GM10248 (cell line): ENCODE measurements around the gene EIF4H.
A peak's percentile ranks its signal among the peaks of the same experiment; 100 is the strongest.
"Not testable (repeated sequence)": the region's sequence is repeated elsewhere in the genome, so short reads cannot be mapped to it uniquely, and the experiment has no call there.

ENCODE experiments used
- CTCF ChIA-PET: fragments of 300-600 bp; sonication (Branson Sonifier 250); formaldehyde crosslinking; extraction: SDS; loops from one replicate; lab custom pipeline; 2021; ENCODE audit warnings: antibody characterized with exemption; lab: Yijun Ruan, JAX
- POLR2A ChIA-PET: fragments of 350-650 bp; sonication (Branson Sonifier 250); formaldehyde crosslinking; extraction: SDS; loops from one replicate; lab custom pipeline; 2020; ENCODE audit warnings: antibody characterized with exemption; lab: Yijun Ruan, JAX
- DNase-seq: peaks from one replicate; pipeline ENCODE4 v3.0.0; 2012; ENCODE audit errors: extremely low spot score
- TF ChIP-seq, protein P1 (sequence below): IDR thresholded peaks from 2 replicates; pipeline ENCODE4 v1.5.1; 2012; ENCODE audit warnings: mild to moderate bottlenecking, low read depth; ENCODE audit errors: extremely low read depth, missing control alignments, control extremely low read depth

Gene EIF4H

DNA sequence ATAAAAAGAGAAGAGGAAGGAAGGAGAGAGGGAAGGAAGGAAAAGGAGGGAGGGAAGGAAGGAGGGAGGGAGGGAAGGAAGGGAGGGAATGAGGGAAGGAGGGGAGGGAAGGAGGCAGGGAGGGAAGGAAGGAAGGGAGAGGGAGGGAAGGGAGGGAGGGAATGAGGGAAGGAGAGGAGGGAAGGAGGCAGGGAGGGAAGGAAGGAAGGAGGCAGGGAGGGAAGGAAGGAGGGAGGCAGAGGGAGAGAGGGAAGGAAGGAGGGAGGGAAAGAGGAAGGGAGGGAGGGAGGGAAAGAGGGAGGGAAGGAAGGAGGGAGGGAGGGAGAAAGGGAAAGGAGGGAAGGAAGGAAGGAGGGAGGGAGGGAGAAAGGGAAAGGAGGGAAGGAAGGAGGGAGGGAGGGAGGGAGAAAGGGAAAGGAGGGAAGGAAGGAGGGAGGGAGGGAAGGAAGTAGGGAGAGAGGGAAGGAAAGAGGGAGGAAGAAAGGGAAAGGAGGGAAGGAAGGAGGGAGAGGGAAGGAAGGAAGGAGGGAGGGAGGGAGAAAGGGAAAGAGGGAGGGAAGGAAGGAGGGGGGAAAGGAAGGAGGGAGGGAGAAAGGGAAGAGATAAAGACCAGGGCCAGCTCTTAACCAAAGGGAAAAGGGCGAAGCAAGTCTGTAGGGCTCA, 29.9 kb downstream of the EIF4H start:
- POLR2A ChIA-PET, result interaction anchor here (0.7 kb wide), 1 partner anchor 11 kb away, joined by 3 read pairs; no protein-coding TSS in a partner anchor
- CTCF ChIA-PET, result interaction anchor here (0.7 to 9.5 kb wide), 7 partner anchors 10 to 222 kb away, joined by 3 to 197 read pairs (median 7); no protein-coding TSS in a partner anchor
- DNase-seq, result no peak
- TF ChIP-seq, protein P1, sequence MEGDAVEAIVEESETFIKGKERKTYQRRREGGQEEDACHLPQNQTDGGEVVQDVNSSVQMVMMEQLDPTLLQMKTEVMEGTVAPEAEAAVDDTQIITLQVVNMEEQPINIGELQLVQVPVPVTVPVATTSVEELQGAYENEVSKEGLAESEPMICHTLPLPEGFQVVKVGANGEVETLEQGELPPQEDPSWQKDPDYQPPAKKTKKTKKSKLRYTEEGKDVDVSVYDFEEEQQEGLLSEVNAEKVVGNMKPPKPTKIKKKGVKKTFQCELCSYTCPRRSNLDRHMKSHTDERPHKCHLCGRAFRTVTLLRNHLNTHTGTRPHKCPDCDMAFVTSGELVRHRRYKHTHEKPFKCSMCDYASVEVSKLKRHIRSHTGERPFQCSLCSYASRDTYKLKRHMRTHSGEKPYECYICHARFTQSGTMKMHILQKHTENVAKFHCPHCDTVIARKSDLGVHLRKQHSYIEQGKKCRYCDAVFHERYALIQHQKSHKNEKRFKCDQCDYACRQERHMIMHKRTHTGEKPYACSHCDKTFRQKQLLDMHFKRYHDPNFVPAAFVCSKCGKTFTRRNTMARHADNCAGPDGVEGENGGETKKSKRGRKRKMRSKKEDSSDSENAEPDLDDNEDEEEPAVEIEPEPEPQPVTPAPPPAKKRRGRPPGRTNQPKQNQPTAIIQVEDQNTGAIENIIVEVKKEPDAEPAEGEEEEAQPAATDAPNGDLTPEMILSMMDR, result no peak

DNA sequence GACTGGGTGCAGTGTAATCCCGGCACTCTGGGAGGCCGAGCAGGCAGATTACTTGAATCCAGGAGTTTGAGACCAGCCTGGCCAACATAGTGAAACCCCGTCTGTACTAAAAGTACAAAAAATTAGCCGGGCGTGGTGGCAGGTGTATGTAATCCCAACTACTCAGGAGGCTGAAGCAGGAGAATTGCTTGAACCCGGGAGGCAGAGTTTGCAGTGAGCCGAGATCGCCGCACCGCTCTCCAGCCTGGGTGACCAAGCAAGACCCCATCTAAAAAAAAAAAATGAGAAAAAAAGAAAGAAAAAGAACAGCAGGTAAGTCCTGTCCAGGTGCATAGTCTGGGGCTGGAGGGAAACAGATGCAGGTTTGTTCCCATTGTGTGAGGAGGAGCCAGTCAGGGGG, 31.9 kb downstream of the EIF4H start:
- ChIA-PET POLR2A (interaction anchor here (0.8 to 1.7 kb wide), 7 partner anchors 13 to 196 kb away, joined by 3 to 10 read pairs (median 4); no protein-coding TSS in a partner anchor), CTCF (interaction anchor here (0.6 to 9.5 kb wide), 62 partner anchors 9 to 381 kb away, joined by 3 to 197 read pairs (median 5); partner anchors contain the start of genes CLIP2, EIF4H and RFC2)
- not testable (repeated sequence) for DNase-seq

DNA sequence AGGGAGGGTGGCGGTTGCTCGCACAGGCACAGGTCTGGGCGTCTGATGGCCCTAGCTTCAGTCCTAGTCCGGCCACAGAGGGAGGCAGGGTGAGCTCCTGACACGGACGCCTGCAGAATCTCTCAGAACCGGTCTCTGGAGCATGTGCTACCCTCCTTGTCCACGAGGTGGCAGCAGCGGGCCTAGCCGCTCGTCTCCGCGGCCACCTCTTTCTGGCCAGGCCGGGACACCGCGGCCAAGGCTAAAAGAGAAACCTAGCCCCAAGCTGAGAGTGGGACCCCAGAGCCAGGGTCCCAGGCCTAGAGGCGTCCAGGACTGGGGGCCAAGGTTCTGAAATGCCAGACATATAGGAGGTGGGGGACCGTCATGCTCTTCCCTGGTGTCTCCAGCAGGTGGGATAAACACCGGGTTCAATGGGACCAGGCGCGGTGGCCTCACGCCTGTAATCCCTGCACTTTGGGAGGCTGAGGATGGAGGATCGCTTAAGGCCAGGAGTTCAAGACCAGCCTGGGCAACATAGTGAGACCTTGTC, 32.5 kb downstream of the EIF4H start:
- CTCF ChIA-PET, result interaction anchor here (0.6 to 9.5 kb wide), 64 partner anchors 9 to 381 kb away, joined by 3 to 197 read pairs (median 5); partner anchors contain the start of genes CLIP2, EIF4H and RFC2
- TF ChIP-seq, protein P1, result peak; percentile 96

DNA sequence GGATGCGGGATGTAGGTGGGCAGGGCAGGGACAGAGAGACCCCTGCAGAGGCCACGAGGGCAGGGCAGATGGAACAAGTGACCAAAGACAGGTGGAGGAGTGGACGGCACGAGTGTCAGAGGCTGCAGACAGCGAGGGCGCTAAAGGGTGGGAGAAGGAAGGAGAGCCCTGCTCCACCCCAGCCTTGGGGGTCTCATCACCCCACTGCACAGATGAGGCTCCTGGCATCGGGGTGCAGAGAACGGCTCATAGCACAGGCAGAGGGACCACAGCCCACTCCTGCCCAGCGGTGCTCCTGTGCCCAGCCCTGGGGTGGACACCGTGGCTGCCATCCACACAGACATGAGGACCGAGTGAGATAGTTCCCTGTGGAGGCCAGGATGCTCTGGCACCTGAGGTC, 33.4 kb downstream of the EIF4H start:
- CTCF ChIA-PET, result interaction anchor here (0.8 to 9.5 kb wide), 23 partner anchors 8 to 206 kb away, joined by 3 to 197 read pairs (median 12); partner anchors contain the start of genes EIF4H and RFC2
- POLR2A ChIA-PET, result interaction anchor here (0.6 to 1.7 kb wide), 3 partner anchors 81 to 357 kb away, joined by 3 to 4 read pairs (median 4); no protein-coding TSS in a partner anchor
- TF ChIP-seq, protein P1, result no peak
- no peak for DNase-seq

More for the DNA sequence above, 32.5 kb downstream of the EIF4H start:
- POLR2A ChIA-PET, result interaction anchor here (0.5 to 1.7 kb wide), 7 partner anchors 14 to 195 kb away, joined by 3 to 4 read pairs (median 4); no protein-coding TSS in a partner anchor
- DNase-seq, result peak; percentile 87

DNA sequence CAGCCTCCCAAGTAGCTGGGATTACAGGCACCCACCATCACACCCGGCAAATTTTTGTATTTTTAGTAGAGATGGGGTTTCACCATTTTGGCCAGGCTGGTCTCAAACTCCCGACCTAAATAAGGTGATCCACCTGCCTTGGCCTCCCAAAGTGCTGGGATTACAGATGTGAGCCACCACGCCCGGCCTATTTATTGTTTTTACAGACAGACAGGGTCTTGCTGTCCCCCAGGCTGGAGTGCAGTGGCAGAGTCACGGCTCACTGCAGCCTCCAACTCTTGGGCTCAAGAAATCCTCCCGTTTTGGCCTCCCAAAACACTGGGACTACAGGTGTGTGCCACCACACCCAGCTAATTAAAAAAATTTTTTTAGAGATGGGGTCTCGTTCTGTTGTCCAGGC, 34.1 kb downstream of the EIF4H start:
- DNase-seq, POLR2A ChIA-PET: not testable (repeated sequence)
- CTCF ChIA-PET, result interaction anchor here (0.8 to 9.5 kb wide), 7 partner anchors 8 to 195 kb away, joined by 3 to 197 read pairs (median 19); partner anchors contain the start of genes EIF4H and RFC2

DNA sequence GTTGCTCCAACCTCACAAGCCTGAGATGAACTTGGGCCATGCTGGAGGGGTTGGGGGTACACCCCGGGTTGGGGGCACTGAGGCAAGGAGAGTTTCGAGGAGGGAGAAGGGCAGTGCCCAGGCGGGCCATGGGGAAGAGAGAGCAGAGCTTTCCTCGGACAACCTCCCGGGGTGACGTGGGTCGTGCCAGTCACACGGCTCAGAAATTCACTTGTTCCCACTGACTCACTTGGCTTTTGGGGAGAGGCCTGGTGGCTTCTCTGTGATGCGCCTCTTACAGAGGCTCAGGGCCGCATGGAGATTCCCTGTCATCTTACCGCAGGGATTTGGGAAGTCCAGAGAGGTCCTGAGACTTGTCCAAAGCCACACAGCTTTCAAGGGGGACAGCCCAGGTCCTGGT, 38.5 kb downstream of the EIF4H start:
- TF ChIP-seq, protein P1, result no peak
- ChIA-PET CTCF (interaction anchor here (1.2 to 1.8 kb wide), 3 partner anchors 15 to 189 kb away, joined by 4 to 11 read pairs (median 5); no protein-coding TSS in a partner anchor), POLR2A (no interaction called here)
- no peak for DNase-seq

DNA sequence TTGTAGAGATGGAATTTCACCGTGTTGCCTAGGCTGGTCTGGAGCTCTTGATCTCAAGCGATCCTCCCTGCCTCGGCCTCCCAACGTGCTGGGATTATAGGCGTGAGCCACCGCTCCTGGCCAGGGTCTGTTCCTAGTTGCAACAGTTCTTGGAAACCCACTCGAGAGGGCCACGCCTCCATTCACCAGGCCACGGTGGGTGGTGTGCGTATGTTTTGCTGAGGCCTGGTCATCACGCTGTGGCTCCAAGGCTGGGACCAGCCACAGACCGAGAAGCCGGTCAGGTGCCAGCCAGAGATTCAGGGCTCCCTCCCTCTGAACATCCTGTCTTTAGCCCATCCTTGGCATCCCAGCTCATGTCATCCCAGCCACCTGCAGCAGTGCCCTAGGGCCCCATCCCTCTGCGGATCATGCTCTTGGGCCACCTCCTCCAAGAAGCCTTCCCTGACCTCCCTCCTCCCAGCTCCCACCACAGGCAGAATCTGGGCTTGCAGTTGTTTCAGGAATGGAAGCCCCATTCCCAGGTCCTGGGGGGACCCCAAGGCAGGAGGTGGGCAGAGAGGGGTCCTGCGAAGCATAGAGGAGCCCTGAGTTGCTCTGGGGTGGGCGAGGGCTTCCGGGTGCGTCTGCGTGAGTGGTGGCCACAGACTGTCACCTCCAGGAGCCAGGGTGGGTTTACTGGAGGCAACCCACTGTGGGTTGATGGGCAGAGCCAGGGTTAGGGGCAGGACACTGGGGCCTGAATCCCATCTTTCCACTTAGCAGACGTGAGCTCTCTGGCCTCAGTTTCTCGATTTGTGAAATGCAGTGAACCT, 40.9 kb downstream of the EIF4H start:
- CTCF ChIA-PET, result interaction anchor here (1.1 to 7.2 kb wide), 2 partner anchors 7 to 14 kb away, joined by 3 to 75 read pairs; partner anchors contain the start of gene LAT2
- DNase-seq, result no peak
- POLR2A ChIA-PET, result interaction anchor here (0.6 kb wide), 1 partner anchor 40 kb away, joined by 3 read pairs; no protein-coding TSS in a partner anchor
- TF ChIP-seq, protein P1, result no peak
